Activated CD8-positive, alpha-beta memory T cell treated with anti-CD3 and anti-CD28 coated beads, Interleukin-2, amount 50 U/mL, for 1 hour (primary cell): ENCODE measurements around the gene RHOC.
"Not testable (repeated sequence)": the region's sequence is repeated elsewhere in the genome, so short reads cannot be mapped to it uniquely, and the experiment has no call there.

Experiments
- DNase-seq: peaks from one replicate; pipeline ENCODE4 v3.0.0-alpha.2; 2020; ENCODE audit errors: extremely low read depth

Gene RHOC

DNA sequence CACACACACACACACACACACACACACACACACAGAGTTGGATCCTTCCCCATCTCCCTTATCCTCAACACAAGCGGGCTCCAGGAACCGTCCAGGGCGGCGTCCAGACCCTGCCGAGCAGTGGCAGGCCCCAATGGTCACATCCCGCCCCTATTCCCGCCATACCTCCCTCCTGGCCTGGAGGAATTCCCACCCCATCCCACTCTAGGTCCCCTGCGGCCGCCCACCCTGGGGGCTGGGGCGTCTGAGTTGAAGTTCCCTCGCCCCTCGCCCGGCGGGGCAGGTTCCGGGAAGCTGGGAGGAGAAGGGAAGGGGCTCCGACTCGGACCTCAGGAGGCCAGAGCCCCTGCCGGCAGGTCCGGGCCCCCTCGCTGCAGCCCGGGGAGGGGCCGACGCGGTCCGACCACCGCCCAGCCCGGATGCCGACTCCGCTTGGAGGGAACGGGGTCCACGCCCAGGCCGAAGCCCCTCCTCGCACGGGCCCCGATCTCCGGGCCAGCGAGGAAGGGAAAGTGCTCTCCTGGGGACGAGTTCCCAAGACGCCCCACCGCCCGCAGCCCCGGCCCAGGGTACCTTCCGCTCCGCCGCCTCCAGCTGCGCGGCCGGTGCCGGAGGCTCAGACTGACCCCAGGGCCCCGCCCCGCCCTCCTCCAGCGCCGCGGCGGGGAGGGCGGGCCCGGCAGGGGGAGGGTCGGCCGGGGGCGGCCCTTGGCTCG lies at the start of gene RHOC:
Gene RHOC (minus strand): TSS at position 623 of the 716 bp plus-strand sequence. CDS start 3,328 bp downstream, outside the sequence.
- no peak for DNase-seq

DNA sequence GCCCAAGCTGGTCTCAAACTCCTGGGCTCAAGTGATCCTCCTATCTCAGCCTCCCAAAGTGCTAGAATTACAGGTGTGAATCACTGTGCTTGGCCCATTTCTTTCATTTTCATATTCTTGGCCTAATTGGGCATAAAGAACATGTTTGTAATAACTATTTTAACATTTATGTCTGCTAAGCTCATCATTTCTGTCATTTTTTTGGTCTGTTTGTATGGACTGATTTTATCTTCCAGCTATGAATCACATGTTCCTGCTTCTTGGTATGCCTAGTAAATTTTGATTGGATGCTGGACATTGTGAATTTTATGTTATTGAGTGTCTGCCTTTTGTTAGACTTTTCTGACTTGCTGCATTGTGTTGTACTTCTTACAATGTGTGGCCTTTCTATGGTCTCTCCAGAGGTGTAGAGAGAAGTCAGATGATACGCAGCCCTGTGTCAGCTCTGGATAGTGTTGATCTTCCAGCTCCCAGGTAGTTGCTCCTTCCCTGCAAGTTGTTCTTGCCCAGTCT lies 47.2 kb upstream of the RHOC start:
- DNase-seq = no peak

DNA sequence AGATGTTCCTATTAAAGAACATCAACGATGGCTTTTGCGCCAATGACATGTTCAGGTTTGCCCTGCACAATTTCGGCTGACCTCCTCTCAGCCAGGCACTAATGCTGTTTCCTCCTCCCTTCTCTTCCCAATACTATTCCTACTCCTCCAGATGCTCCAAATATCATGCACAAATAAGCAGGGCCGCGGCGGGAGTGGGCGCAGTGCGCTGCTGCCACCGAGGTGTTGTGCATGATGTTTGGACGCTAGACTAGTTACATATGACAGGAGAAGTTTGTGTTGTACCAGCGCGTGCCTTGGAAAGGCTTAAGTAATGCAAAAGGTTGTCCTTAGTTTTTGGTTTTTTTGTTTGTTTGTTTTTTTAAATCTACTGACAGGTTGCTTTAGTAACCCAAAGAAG lies 41.5 kb upstream of the RHOC start:
- no peak for DNase-seq

DNA sequence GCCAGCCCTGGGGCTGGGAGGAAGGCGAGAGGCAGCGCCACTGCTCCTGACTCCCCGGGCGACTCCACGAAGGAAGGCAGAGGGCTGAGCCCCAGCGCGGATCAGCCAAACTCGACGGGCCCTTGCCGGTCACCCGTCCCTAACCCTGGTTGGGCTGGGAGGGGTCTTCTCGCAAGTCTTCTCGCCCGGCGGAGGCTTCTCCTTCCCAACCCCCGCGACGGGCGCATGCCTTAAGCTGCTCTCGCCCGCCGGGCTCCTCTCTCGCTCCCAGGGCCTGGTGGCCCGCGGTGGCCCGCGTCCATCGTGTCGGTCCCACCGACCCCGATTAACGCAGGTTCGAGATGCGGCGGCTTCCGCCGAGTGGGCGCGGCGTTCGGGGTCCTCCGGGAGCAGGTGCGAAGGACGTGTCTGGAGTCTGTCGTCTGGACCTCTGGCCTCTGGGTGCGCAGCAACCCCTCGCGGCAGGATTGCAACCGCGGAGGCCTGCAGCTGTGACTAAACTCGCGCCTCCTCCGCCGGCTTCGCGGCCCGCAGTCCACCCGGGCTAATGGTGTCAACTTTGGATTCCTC lies 37.2 kb upstream of the RHOC start:
- no peak for DNase-seq

DNA sequence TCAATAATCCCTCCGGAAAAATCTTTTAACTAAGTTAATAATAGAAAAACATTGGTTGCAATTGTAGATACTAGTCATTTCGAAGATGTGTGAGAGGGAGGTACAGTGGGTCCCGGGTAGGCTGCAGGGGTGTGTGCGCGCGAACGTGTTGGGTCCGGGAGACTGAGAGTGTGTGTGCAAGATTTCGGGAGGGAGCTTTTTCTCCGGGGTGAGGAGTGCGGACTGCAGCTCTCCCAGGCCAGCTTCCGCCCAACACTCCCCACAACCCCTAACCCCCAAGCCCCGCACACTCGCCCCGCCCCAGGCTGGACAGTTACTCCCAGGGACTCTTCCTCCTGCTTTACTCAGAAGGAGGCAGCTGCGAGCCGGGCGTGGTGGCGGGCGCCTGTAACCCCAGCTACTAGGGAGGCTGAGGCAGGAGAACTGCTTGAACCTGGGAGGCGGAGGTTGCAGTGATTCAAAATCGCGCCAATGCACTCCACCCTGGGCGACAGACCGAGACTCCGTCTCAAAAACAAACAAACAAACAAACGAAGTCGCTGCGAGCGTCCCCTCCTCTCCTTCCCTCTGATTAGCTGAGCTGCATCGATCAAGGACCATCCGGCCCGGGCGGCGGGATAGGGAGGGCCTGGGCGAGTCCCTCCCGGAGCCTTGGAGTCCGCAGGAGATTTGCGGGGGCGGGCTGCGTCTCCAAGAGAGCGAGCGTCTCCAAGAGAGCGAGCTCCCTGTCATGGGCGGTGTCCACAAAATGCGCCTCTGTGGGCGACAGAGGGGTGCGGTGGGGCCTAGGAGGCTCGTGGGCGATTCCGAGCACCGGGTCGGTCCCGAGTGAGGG lies 36.5 kb upstream of the RHOC start:
- DNase-seq = no peak

DNA sequence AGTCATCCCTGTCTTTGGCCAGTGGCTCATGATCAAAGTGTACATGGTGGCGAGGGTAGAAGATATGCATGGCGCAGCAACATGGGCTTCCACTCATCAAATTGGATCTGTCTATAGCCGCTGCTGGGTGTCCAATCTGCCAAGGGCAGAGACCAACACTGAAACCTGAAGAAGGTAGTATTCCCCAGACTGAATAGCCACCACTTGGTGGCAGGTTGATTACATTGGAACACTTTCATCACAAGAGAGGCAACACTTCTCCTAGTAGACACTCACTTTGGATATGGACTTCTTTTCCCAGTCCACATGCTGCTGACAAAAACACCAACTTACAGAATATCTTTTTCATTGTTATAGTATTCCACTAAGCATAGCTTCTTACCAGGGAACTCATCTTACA lies 30.6 kb upstream of the RHOC start:
- DNase-seq = no peak

DNA sequence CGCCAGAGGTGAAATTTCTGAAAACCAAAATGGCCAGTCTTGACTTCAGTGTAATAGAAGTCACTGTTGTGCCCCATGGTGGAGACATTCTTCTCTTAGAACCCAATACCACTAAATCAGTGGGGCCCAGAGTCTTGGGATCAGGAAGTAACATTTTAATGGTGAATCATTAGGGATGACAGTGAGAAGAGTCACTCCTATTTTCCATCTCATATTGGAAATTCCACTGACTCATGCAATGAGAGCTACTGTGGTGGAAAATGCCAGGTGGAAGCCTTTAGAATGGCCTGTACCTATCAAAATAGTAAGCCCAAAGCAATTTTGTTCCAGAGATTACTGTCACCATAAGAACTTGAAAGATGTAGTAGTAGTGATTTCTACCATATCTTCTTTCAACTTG lies 28.8 kb upstream of the RHOC start:
- DNase-seq = no peak

DNA sequence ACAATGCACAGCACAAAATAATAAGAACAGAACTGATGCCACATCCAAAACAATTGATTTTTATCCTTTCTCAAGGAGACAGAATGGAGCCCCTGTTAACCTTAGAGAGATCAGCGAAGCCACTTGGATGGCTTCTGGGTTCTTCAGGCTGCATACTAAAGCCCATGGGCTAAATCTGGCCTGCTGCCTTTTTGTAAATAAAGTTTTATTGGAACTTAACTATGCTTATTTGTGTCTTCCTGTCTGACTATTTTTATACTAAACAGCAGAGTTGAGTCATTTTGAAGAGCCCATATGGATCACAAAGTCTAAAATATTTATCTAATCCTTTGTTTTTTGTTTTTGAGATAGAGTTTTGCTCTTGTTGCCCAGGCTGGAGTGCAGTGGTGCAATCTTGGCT lies 24.5 kb upstream of the RHOC start:
- DNase-seq = no peak

DNA sequence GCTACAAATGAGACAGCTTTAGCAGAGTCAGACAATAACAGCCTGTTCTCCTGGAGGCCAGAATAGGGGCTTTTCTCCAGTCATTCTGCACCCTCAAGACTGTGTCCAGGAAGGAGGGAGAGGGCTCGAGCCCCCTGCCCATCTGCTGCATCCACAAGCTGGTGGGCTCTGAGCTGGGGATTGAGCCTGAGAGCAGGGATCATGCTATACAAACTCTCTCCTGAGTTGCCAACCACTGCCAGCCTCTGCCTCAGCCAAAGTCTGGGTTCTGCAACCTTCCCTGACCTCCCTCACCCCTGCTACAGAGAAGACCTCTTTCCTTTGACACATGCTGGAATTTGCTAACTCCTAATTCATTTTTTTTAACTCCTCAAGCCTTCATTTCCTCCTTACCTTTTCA lies 23.0 kb upstream of the RHOC start:
- no peak for DNase-seq

DNA sequence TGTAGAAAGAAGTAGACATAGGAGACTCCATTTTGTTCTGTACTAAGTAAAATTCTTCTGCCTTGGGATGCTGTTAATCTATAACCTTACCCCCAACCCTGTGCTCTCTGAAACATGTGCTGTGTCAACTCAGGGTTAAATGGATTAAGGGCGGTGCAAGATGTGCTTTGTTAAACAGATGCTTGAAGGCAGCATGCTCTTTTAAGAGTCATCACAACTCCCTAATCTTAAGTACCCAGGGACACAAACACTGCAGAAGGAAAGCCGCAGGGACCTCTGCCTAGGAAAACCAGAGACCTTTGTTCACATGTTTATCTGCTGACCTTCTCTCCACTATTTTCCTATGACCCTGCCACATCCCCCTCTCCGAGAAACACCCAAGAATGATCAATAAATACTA lies 22.1 kb upstream of the RHOC start:
- DNase-seq = not testable (repeated sequence)

DNA sequence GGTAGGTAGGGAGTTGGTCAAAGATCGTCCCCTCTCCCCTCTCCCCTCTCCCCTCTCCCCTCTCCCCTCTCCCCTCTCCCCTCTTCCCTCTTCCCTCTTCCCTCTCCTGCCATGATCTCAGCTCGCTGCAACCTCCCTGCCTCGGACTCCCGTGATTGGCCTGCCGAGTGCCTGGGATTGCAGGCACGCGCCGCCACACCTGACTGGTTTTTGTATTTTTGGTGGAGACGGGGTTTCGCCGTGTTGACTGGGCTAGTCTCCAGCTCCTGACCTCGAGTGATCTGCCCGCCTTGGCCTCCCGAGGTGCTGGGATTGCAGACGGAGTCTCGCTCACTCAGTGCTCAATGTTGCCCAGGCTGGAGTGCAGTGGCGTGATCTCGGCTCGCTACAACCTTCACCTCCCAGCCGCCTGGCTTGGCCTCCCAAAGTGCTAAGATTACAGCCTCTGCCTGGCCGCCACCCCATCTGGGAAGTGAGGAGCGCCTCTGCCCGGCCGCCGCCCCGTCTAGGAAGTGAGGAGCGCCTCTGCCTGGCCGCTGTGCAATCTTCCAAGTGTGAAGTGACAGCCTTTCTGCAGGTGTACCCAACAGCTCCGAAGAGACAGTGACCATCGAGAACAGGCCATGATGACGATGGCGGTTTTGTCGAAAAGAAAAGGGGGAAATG lies 21.5 kb upstream of the RHOC start:
- not testable (repeated sequence) for DNase-seq

DNA sequence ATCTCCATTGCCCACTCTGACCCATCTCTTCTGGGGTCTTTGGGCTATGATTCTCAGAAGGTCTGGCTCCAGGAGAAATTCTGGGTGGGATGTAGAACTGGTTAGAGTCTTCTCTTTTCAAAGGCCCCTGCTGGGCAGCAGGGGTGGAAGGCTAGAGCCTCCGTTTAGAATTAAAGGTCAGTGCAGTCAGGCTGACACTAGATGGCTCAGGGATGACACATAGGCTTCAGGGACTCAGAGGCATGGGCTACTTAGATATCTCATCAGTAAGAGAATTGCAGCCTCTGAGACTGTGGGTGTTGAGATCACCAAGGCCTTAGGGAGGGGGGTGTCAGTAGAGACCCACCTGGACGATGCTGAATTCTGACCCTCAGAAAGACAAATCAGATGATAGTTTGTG lies 20.8 kb upstream of the RHOC start:
- no peak for DNase-seq

DNA sequence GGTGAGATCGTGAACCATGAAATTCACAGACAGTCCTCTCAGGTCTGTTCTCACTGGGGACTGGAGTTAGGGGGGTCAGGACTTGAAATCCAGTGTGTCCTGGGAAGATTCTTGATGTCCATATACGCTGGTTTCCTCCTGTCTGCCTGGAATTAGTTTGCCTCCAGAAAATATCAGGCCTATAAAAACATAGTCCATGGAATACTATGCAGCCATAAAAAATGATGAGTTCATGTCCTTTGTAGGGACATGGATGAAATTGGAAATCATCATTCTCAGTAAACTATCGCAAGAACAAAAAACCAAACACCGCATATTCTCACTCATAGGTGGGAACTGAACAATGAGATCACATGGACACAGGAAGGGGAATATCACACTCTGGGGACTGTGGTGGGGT lies 17.3 kb upstream of the RHOC start:
- DNase-seq = not testable (repeated sequence)

DNA sequence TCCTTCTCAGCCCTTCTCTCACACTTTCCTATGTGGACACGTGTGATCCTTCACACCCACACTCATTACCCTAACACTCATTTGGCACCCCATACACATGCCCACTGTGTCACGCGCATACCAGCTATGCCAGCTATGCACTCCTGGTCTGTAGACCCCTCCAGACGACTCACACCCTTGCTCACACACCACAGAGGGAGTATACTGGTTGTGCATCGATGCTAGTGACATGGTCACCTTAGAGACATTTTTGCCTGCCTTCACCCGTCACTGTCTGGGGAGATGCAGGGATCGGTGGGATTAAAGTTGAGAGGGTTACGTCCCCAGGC lies 16.5 kb upstream of the RHOC start:
- no peak for DNase-seq

DNA sequence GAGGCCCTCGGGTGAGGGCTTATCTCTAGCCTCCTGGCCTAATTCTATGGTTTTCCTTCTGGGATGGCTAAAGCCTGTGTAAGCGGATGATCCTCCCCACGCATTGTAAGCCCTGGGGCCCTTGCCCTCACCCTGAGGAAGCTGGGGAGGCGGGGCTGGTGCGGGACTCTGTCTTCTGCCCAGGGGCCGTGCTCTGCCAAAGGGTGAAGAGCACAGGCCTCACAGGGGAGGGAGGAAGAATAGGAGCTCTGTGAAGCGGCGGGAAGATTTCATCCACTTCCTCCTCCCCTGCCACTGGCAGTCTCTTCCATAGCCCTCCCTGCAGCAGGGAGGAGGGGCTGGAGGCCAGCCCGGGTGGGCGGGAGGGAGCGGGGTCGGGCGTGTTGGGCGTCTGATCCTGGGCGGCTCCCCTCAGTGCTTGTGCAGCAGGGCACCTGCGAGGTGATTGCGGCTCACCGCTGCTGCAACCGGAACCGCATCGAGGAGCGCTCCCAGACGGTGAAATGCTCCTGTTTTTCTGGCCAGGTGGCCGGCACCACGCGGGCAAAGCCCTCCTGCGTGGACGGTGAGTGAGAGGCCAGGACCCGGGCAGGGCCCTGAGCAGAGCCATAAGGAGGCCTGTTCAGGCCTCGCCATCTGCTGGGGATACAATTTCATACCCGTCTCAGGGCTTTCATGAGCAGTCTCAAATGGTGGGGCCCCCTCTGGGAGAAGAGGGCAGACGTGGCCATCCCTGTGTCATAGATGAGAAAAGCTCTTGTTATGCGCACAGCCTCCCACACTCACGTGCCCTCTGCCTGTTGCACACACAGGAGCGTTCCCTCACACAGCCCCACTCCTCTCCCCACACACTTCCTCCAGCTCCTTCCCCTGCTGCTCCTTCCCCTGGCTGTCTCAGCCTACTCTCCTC lies 15.9 kb upstream of the RHOC start:
- DNase-seq = no peak

DNA sequence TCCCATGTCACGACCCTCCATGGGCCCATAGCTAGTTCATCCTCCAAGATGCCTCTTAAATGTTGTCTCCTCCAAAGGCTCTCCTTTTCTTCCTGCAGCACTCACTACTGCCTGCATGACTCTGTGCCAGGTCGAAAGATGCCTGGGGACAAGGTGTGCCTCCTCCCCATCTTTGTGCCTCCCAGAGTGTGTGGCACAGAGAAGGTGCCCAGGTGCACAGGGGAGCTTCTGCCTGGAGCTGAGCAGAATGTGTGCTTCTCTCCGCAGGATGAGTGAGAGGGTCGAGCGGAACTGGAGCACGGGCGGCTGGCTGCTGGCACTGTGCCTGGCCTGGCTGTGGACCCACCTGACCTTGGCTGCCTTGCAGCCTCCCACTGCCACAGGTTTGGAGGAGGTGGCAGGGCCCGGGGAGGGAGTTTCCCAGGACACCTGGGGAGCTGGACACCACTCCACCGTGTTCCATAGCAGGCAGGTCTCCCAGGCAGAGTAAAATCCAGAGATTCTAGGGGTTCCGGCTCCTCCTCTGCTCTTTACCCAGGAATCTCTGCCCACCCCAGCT lies 15.1 kb upstream of the RHOC start:
- DNase-seq = no peak

DNA sequence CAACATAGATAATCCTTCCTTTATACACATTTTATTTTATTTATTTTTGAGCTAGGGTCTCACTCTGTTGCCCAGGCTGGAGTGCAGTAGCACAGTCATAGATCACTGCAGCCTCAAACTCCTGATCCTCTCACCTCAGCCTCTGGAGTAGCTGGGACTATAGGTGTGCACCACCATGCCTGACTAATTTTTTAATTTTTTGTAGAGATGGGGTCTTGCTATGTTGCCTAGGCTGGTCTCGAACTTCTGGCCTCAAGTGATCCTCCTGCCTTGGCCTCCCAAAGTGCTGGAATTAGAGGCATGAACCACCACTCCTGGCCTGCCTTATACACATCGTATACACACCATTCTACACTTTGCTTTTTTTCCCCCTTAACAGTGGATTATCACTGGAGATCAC lies 14.4 kb upstream of the RHOC start:
- DNase-seq = not testable (repeated sequence)

DNA sequence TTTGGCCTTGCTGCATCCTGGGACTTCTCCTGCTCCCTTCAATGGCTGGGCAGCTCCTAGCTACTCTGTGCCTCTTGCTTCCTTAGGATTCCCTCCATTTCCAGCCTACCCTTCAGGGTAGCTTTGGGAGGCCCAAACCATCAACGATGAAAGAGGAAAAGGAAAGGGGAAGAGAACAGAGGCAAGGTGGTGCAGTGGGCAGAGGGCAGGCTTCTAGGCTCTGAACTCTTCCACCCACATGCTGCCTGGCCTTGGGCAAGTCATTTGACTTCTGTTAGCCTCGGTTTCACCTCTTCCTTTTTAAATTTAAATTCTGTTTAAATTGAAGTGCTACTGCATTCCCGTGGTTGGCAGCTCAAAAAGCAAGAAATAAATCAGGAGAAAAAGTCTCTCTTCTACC lies 13.9 kb upstream of the RHOC start:
- no peak for DNase-seq

DNA sequence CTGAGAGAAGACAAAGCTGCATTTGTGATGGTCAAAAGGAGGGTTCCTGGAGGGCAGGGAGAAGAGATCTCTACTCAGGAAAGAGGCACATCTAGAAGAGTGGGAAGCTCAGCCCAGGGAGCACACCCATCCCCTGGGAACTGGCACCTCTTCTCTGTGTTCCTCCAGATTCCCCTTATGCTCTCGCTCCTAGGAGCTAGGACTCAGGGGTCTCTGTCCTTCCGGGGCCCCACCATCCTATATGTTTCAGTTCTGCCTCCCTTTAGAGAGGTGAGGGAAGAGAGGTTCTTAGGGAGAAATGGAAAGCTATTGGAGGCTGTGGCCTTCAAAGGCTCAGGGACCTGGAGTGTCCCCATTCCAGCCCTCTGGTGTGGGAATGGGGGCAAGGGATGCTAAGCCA lies 12.8 kb upstream of the RHOC start:
- no peak for DNase-seq

DNA sequence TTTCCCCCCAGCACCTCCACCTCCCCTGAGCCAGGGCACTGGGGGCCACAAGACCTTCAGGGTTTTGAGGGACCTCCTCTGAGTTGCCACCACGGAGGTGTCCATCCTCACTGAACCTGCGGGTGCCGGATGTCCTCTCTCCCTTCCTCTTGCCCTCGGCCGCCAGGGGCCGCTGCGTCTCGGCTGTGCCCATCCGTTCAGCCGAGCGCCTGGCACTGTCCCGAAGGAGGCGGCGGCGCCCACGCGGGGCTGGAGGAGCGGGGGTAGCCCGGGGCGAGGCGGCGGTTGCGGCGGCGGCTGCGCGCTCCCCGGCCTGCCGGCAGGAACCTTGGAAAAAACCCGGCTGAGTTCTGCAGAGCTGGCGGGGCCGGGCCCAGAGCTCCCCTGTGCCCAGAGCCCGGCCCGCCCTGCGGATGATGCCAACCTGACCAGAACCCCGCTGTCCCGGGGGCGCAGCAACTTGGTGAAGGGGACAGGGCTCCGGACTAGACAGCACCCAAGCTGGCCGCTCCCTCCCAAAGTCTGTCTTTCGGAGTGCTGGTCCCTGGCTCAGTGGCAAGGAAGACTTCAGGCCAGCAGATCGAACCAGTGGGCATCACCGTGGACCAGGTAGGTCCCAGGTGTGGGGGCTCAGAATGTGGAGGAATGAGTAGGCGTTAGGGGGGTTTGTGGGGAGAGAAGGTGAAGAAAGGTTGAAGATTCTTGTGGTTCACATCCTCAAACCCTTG lies 11.9 kb upstream of the RHOC start:
- no peak for DNase-seq
